ENCODE data around the gene MMEL1.

DNA sequence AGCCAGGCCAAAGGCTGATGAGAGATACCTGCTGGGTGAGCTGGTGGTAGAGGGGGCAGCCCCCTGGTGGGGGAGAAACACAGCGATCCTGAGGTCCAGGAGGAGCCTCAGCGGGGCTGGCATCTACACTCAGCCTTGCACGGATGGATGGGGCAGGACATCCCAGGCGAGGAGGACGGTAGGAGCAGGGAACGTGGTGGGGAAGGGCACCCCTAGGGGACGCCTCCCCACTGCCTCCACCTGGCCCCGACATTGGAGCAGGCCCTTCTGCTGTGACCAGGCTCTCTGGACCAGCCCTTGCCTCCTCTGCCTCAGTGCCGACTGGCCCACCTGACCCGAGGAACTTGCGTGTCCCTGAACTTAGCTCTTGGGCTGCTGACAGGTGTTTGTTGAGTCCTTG lies 6.4 kb upstream of the MMEL1 start:
- TF ChIP-seq, protein P1, sequence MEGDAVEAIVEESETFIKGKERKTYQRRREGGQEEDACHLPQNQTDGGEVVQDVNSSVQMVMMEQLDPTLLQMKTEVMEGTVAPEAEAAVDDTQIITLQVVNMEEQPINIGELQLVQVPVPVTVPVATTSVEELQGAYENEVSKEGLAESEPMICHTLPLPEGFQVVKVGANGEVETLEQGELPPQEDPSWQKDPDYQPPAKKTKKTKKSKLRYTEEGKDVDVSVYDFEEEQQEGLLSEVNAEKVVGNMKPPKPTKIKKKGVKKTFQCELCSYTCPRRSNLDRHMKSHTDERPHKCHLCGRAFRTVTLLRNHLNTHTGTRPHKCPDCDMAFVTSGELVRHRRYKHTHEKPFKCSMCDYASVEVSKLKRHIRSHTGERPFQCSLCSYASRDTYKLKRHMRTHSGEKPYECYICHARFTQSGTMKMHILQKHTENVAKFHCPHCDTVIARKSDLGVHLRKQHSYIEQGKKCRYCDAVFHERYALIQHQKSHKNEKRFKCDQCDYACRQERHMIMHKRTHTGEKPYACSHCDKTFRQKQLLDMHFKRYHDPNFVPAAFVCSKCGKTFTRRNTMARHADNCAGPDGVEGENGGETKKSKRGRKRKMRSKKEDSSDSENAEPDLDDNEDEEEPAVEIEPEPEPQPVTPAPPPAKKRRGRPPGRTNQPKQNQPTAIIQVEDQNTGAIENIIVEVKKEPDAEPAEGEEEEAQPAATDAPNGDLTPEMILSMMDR (IDR thresholded peaks at IDR 0.05) = no peak
- TF ChIP-seq POLR2A (IDR thresholded peaks at IDR 0.05) (no peak), POLR2AphosphoS5 (IDR thresholded peaks at IDR 0.05) (no peak)
